H1 (cell line): ENCODE data around the gene PRSS38. TPM values are rescaled to one million over a fixed set of nuclear protein-coding genes. Genes with fewer than 3 reads are reported as not detected.
A peak's percentile ranks its signal among the peaks of the same experiment; 100 is the strongest.

ENCODE experiments used
- ATF3 ChIP-seq: IDR thresholded peaks from 2 replicates; pipeline ENCODE4 v1.6.1; 2011; ENCODE audit warnings: low read depth, mild to moderate bottlenecking, low read length; ENCODE audit not compliant: insufficient read depth
- EZH2 ChIP-seq: fragments of 200-600 bp; sonication (generic); IDR thresholded peaks from 2 replicates; pipeline ENCODE4 v1.7.1; 2012; ENCODE audit warnings: low read depth, mild to moderate bottlenecking, moderate library complexity, low read length, inconsistent platforms; ENCODE audit not compliant: severe bottlenecking
- HDAC2 ChIP-seq, 2 experiments: fragments of 300-600 bp in 1 of 2; sonication (generic) in 1 of 2; IDR thresholded peaks; 2 replicates each; pipeline ENCODE4 v1.6.1; 2011 to 2012; ENCODE audit warnings: low read depth in 2 of 2, low read length in 2 of 2, mild to moderate bottlenecking in 2 of 2, moderate library complexity in 2 of 2, borderline replicate concordance in 1 of 2, inconsistent platforms in 1 of 2
- KDM4A ChIP-seq: IDR thresholded peaks from one replicate; pipeline ENCODE4 v1.7.1; 2012; ENCODE audit warnings: low read depth, mild to moderate bottlenecking, moderate library complexity, low read length, inconsistent platforms; ENCODE audit not compliant: severe bottlenecking
- MAFK ChIP-seq: IDR thresholded peaks from 2 replicates; pipeline ENCODE4 v1.6.1; 2012; ENCODE audit warnings: low read depth, mild to moderate bottlenecking, improper control_type of control experiment, low read length
- polyA plus RNA-seq, 7 experiments: library from polyadenylated mRNA; depleted of rRNA in 3 of 7; stranded (reverse) in 5 of 7; unstranded in 2 of 7; fragments of >200 nt in 5 of 7; fragments of 200-250 nt in 2 of 7; gene quantifications; 1 replicate in 5 of 7; 2 replicates in 1 of 7; 4 replicates in 1 of 7; pipeline versions ENCODE4 v1.2.1 to v1.2.3, GENCODE V29; 2011 to 2013; ENCODE audit warnings: missing spikeins in 2 of 7, mixed read lengths in 2 of 7
- total RNA-seq: library from RNA; stranded (reverse); fragmentation: NEBNext Ultra II Directional; extraction: Animal tissue kit (Norgen Biotek cat#: 25700); gene quantifications from 2 replicates; pipeline ENCODE4 v1.2.1, GENCODE V29; 2021

PRSS38 gene
- total and polyA plus RNA-seq, 2 of the 8 experiments (the other 6 are each of a cell fraction or from before 2014, with no cell fraction given), result not detected

GRCh38 chr1:227887697-227888403, 72.4 kb downstream of the PRSS38 start (continued):
- TF ChIP-seq MAFK, result no peak
- peak; percentile 9 for TF ChIP-seq KDM4A
- TF ChIP-seq ATF3, result no peak
- no peak for TF ChIP-seq EZH2
- 0 out of 4 replicates have a peak, but pooled peaks of 1 of the 2 experiments have one; percentile 13 for TF ChIP-seq HDAC2 (IDR thresholded peaks at IDR 0.05; ENCODE audit: borderline replicate concordance in 1 of 2, low read depth in 2 of 2, low read length in 2 of 2)
